ENCODE measurements around the gene SGK2. TPM values are rescaled to one million over a fixed set of nuclear protein-coding genes. Genes with fewer than 3 reads are reported as not detected.

The SGK2 gene
- total and polyA plus RNA-seq, 2 of the 13 experiments (the other 11 are each of a cell fraction or from before 2014, with no cell fraction given), result 6.2 to 29.4 TPM

GRCh38 chr20:43513931-43514647 lies 44.7 kb upstream of the SGK2 start (continued):
- TF ChIP-seq GABPB1 (CRISPR knock-in tag; IDR thresholded peaks at IDR 0.05) (peak; percentile 87), KDM6A (CRISPR knock-in tag; IDR thresholded peaks at IDR 0.05; ENCODE audit: low read depth) (no peak), NFATC3 (CRISPR knock-in tag; IDR thresholded peaks at IDR 0.05) (no peak), ZNF3 (CRISPR knock-in tag; IDR thresholded peaks at IDR 0.05) (no peak; the same call in 1 of the 2 replicates), ZSCAN30 (CRISPR knock-in tag; IDR thresholded peaks at IDR 0.05) (no peak), CHCHD3 (CRISPR knock-in tag; IDR thresholded peaks at IDR 0.05) (peak; percentile 56; the same call in 1 of the 2 replicates), ZNF605 (CRISPR knock-in tag; IDR thresholded peaks at IDR 0.05) (peak; percentile 88), ZZZ3 (CRISPR knock-in tag; IDR thresholded peaks at IDR 0.05; ENCODE audit: borderline replicate concordance) (no peak), NCOA2 (CRISPR knock-in tag; IDR thresholded peaks at IDR 0.05) (no peak), NPAS2 (CRISPR knock-in tag; IDR thresholded peaks at IDR 0.05; ENCODE audit: borderline replicate concordance) (no peak), TSC22D2 (CRISPR knock-in tag; IDR thresholded peaks at IDR 0.05; ENCODE audit: borderline replicate concordance) (no peak), ZFP36 (IDR thresholded peaks at IDR 0.05; ENCODE audit: borderline replicate concordance, low read depth, low read length, partially characterized antibody) (no peak)
- TF ChIP-seq, protein P1, sequence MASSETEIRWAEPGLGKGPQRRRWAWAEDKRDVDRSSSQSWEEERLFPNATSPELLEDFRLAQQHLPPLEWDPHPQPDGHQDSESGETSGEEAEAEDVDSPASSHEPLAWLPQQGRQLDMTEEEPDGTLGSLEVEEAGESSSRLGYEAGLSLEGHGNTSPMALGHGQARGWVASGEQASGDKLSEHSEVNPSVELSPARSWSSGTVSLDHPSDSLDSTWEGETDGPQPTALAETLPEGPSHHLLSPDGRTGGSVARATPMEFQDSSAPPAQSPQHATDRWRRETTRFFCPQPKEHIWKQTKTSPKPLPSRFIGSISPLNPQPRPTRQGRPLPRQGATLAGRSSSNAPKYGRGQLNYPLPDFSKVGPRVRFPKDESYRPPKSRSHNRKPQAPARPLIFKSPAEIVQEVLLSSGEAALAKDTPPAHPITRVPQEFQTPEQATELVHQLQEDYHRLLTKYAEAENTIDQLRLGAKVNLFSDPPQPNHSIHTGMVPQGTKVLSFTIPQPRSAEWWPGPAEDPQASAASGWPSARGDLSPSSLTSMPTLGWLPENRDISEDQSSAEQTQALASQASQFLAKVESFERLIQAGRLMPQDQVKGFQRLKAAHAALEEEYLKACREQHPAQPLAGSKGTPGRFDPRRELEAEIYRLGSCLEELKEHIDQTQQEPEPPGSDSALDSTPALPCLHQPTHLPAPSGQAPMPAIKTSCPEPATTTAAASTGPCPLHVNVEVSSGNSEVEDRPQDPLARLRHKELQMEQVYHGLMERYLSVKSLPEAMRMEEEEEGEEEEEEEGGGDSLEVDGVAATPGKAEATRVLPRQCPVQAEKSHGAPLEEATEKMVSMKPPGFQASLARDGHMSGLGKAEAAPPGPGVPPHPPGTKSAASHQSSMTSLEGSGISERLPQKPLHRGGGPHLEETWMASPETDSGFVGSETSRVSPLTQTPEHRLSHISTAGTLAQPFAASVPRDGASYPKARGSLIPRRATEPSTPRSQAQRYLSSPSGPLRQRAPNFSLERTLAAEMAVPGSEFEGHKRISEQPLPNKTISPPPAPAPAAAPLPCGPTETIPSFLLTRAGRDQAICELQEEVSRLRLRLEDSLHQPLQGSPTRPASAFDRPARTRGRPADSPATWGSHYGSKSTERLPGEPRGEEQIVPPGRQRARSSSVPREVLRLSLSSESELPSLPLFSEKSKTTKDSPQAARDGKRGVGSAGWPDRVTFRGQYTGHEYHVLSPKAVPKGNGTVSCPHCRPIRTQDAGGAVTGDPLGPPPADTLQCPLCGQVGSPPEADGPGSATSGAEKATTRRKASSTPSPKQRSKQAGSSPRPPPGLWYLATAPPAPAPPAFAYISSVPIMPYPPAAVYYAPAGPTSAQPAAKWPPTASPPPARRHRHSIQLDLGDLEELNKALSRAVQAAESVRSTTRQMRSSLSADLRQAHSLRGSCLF (CRISPR knock-in tag; IDR thresholded peaks at IDR 0.05; ENCODE audit: borderline replicate concordance), result no peak
- TF ChIP-seq, protein P2, sequence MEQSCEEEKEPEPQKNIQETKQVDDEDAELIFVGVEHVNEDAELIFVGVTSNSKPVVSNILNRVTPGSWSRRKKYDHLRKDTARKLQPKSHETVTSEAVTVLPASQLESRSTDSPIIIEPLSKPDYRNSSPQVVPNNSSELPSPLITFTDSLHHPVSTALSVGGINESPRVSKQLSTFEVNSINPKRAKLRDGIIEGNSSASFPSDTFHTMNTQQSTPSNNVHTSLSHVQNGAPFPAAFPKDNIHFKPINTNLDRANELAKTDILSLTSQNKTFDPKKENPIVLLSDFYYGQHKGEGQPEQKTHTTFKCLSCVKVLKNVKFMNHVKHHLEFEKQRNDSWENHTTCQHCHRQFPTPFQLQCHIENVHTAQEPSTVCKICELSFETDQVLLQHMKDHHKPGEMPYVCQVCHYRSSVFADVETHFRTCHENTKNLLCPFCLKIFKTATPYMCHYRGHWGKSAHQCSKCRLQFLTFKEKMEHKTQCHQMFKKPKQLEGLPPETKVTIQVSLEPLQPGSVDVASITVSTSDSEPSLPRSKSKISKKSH (CRISPR knock-in tag; IDR thresholded peaks at IDR 0.05; ENCODE audit: borderline replicate concordance), result no peak; the same call in 1 of the 2 replicates
- TF ChIP-seq, protein P3, sequence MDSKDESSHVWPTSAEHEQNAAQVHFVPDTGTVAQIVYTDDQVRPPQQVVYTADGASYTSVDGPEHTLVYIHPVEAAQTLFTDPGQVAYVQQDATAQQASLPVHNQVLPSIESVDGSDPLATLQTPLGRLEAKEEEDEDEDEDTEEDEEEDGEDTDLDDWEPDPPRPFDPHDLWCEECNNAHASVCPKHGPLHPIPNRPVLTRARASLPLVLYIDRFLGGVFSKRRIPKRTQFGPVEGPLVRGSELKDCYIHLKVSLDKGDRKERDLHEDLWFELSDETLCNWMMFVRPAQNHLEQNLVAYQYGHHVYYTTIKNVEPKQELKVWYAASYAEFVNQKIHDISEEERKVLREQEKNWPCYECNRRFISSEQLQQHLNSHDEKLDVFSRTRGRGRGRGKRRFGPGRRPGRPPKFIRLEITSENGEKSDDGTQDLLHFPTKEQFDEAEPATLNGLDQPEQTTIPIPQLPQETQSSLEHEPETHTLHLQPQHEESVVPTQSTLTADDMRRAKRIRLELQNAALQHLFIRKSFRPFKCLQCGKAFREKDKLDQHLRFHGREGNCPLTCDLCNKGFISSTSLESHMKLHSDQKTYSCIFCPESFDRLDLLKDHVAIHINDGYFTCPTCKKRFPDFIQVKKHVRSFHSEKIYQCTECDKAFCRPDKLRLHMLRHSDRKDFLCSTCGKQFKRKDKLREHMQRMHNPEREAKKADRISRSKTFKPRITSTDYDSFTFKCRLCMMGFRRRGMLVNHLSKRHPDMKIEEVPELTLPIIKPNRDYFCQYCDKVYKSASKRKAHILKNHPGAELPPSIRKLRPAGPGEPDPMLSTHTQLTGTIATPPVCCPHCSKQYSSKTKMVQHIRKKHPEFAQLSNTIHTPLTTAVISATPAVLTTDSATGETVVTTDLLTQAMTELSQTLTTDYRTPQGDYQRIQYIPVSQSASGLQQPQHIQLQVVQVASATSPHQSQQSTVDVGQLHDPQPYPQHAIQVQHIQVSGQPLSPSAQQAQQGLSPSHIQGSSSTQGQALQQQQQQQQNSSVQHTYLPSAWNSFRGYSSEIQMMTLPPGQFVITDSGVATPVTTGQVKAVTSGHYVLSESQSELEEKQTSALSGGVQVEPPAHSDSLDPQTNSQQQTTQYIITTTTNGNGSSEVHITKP (CRISPR knock-in tag; IDR thresholded peaks at IDR 0.05; ENCODE audit: low read depth), result no peak

All from HepG2 (cell line).